Smooth muscle cell (in vitro differentiated cells): ENCODE data around the gene CNOT11. TPM values are rescaled to one million over a fixed set of nuclear protein-coding genes. Genes with fewer than 3 reads are reported as not detected.

Experiments
- DNase-seq: peaks from one replicate; lab custom pipeline; 2025; ENCODE audit not compliant: unreplicated experiment; lab: John Stamatoyannopoulos, UW
- H2AFZ ChIP-seq: fragments of 200-600 bp; sonication (generic); 2 replicates; pipeline ENCODE4 v1.6.0; 2016; ENCODE audit warnings: antibody characterized with exemption, low read depth, mild to moderate bottlenecking
- H3F3A ChIP-seq: fragments of 200-600 bp; sonication (generic); 2 replicates; pipeline ENCODE4 v1.6.0; 2017; ENCODE audit warnings: antibody characterized with exemption, low read depth
- H3K27ac ChIP-seq: fragments of 200-600 bp; sonication (generic); 2 replicates; pipeline ENCODE4 v1.5.1; 2016; ENCODE audit warnings: low read depth, mild to moderate bottlenecking
- H3K27me3 ChIP-seq: fragments of 200-600 bp; sonication (generic); 2 replicates; pipeline ENCODE4 v1.6.1; 2016; ENCODE audit warnings: low read depth, mild to moderate bottlenecking
- H3K36me3 ChIP-seq: fragments of 200-600 bp; sonication (generic); 2 replicates; pipeline ENCODE4 v1.5.1; 2016; ENCODE audit warnings: low read depth
- H3K4me1 ChIP-seq: fragments of 200-600 bp; sonication (generic); 2 replicates; pipeline ENCODE4 v1.5.1; 2016; ENCODE audit warnings: low read depth
- H3K4me2 ChIP-seq: fragments of 200-600 bp; sonication (generic); 2 replicates; pipeline ENCODE4 v1.6.0; 2016; ENCODE audit warnings: mild to moderate bottlenecking
- H3K4me3 ChIP-seq: fragments of 200-600 bp; sonication (generic); 2 replicates; pipeline ENCODE4 v1.5.1; 2016; ENCODE audit warnings: mild to moderate bottlenecking
- H3K79me2 ChIP-seq: fragments of 200-600 bp; sonication (generic); 2 replicates; pipeline ENCODE4 v1.6.0; 2016; ENCODE audit warnings: low read depth, mild to moderate bottlenecking
- H3K9ac ChIP-seq: fragments of 200-600 bp; sonication (generic); 2 replicates; pipeline ENCODE4 v1.6.0; 2016; ENCODE audit warnings: low read depth
- H3K9me3 ChIP-seq: fragments of 200-600 bp; sonication (generic); replicated peaks from 2 replicates; pipeline ENCODE4 v1.5.1; 2016; ENCODE audit warnings: low read depth
- H4K20me1 ChIP-seq: fragments of 200-600 bp; sonication (generic); 2 replicates; pipeline ENCODE4 v1.6.0; 2016; ENCODE audit warnings: low read depth
- WGBS: methylation state at CpG from one replicate; pipeline ENCODE4 v1.1.7; 2016; ENCODE audit warnings: low lambda C conversion rate; 5-methylcytosine and 5-hydroxymethylcytosine counted together
- polyA plus RNA-seq: library from polyadenylated mRNA; unstranded; fragments of >200 nt; fragmentation: Nextera tagmentation; extraction: Ambion mirVana; gene quantifications from 2 replicates; pipeline ENCODE4 v1.2.1, GENCODE V29; 2016
- total RNA-seq: library from RNA; depleted of rRNA; stranded (reverse); fragments of >200 nt; gene quantifications from 2 replicates; pipeline ENCODE4 v1.2.3, GENCODE V29; 2014
- TF ChIP-seq, protein P1 (sequence below): fragments of 200-600 bp; sonication (generic); IDR thresholded peaks from 2 replicates; pipeline ENCODE4 v1.5.1; 2017; ENCODE audit warnings: borderline replicate concordance, mild to moderate bottlenecking, antibody characterized with exemption; ENCODE audit not compliant: insufficient read depth, poor library complexity, severe bottlenecking

CNOT11 gene
- total and polyA plus RNA-seq, 2 experiments from 2014 or later = 50.0 to 65.2 TPM

DNA sequence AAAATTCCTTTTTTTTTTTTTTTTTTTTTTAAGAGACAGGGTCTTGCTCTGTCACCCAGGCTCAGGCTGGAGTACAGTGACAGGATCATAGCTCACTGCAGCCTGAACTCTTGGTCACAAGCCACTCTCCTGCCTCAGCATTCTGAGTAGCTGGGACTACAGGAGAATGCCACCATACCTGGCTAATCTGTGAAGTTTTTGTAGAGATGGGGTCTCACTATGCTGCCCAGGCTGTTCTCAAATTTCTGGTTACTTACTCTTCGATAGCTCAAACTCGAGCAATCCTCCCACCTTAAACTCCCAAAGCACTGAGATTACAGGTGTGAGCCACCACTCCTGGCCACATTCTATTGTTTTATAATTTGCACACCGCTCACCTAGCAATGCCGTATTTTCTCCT, 28.8 kb downstream of the CNOT11 start:
- Histone ChIP-seq H3K4me3 (no peak overlapping the region), H4K20me1 (peaks cover 36% of the 10 kb centered on the region), H3K9me3 (no peaks in the 10 kb centered on the region), H3K9ac (no peak overlapping the region), H3K27me3 (no peaks in the 10 kb centered on the region), H3K4me2 (no peak overlapping the region), H3K79me2 (peaks cover 27% of the 10 kb centered on the region), H3K27ac (no peak overlapping the region), H2AFZ (no peak overlapping the region), H3K4me1 (no peaks in the 10 kb centered on the region), H3K36me3 (peaks cover 25% of the 10 kb centered on the region), H3F3A (no peaks in the 10 kb centered on the region)
- TF ChIP-seq, protein P1, sequence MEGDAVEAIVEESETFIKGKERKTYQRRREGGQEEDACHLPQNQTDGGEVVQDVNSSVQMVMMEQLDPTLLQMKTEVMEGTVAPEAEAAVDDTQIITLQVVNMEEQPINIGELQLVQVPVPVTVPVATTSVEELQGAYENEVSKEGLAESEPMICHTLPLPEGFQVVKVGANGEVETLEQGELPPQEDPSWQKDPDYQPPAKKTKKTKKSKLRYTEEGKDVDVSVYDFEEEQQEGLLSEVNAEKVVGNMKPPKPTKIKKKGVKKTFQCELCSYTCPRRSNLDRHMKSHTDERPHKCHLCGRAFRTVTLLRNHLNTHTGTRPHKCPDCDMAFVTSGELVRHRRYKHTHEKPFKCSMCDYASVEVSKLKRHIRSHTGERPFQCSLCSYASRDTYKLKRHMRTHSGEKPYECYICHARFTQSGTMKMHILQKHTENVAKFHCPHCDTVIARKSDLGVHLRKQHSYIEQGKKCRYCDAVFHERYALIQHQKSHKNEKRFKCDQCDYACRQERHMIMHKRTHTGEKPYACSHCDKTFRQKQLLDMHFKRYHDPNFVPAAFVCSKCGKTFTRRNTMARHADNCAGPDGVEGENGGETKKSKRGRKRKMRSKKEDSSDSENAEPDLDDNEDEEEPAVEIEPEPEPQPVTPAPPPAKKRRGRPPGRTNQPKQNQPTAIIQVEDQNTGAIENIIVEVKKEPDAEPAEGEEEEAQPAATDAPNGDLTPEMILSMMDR = no peak
- DNase-seq = no peak
- WGBS = 98% methylated on average over 4 of the region's 4 CpGs

DNA sequence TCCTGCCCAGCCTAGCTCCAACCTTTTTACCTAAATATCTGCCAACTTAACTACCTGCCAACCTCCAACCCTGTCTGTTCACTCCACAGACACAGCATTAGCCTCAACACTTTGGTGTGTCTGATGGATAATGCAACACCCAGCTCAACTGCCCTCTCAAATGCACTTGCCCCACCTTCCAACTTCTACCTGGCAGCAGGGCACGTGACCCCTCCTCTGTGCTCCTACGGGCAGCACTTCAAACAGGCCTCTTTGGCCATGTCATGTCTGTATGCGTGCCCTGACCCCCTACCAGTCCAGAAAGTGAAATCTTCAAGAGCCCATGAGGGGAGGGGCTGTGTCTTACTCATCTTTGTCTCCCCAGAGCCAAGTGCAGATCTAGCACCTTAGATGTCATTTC, 30.3 kb downstream of the CNOT11 start:
- no peak overlapping the region for H3K27ac ChIP-seq
- no peak overlapping the region for H3K9ac ChIP-seq
- no peaks in the 10 kb centered on the region for H3K27me3 ChIP-seq
- H4K20me1 ChIP-seq = peaks cover 43% of the 10 kb centered on the region
- H3K4me3 ChIP-seq = no peak overlapping the region
- no peaks in the 10 kb centered on the region for H3K9me3 ChIP-seq
- no peak overlapping the region for H3K4me2 ChIP-seq
- H3K79me2 ChIP-seq = peaks cover 31% of the 10 kb centered on the region
- WGBS = 95% methylated on average over 3 of the region's 3 CpGs
- TF ChIP-seq, protein P1 = no peak
- H2AFZ ChIP-seq = no peak overlapping the region
- H3F3A ChIP-seq = no peaks in the 10 kb centered on the region
- H3K36me3 ChIP-seq = peaks cover 40% of the 10 kb centered on the region
- no peak for DNase-seq
- no peaks in the 10 kb centered on the region for H3K4me1 ChIP-seq

DNA sequence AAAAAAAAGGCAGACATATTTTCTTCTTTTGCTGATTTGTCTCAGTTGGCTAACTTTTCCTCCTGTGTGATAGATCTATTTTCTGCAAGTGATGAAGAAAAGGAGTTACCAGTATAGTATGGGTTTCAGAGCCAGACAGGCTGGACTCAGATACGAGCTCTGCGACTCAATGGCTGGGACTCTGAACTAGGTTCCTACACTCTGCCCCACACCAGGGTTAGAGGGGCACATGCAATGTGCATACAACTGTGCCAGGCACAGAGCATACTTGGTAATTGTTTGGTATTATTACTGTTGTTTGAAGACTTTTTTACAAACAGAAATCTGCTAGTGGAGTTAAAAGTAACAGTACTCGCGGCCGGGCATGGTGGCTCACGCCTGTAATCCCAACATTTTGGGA, 34.0 kb downstream of the CNOT11 start:
- no peak overlapping the region for H3K4me3 ChIP-seq
- no peaks in the 10 kb centered on the region for H3K27me3 ChIP-seq
- no peaks in the 10 kb centered on the region for H3K9me3 ChIP-seq
- no peak for DNase-seq
- TF ChIP-seq, protein P1 = no peak
- H3K4me1 ChIP-seq = no peaks in the 10 kb centered on the region
- H3K79me2 ChIP-seq = peaks cover 49% of the 10 kb centered on the region
- H4K20me1 ChIP-seq = peaks cover 62% of the 10 kb centered on the region
- no peaks in the 10 kb centered on the region for H3F3A ChIP-seq
- H3K36me3 ChIP-seq = peaks cover 36% of the 10 kb centered on the region
- no peak overlapping the region for H2AFZ ChIP-seq
- no peak overlapping the region for H3K9ac ChIP-seq
- H3K27ac ChIP-seq = no peak overlapping the region
- 99% methylated on average over 6 of the region's 6 CpGs for WGBS
- H3K4me2 ChIP-seq = no peak overlapping the region

DNA sequence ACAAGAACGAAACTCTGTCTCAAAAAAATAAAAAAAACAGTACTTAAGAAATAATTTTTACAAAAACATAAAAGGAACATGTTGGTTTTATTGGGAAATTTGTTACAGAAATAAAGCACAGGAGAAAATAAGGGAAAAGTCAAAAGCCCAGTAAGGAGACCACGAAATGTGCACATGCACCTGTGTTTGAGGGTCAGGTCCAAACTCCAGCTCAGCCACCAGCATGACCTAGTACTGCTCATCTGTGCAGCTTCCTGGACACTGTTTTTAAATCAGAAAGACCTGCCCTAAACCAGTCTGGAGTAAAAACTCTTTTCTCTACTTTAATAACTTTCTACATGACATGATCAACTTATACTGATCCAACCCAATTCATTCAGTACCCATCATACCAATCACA, 34.6 kb downstream of the CNOT11 start:
- Histone ChIP-seq H3K36me3 (peaks cover 34% of the 10 kb centered on the region), H3K4me2 (no peak overlapping the region), H3K4me1 (no peaks in the 10 kb centered on the region), H3K9me3 (no peaks in the 10 kb centered on the region), H3K4me3 (no peak overlapping the region), H4K20me1 (peaks cover 67% of the 10 kb centered on the region), H3K27me3 (no peaks in the 10 kb centered on the region), H3K27ac (no peak overlapping the region), H3F3A (no peaks in the 10 kb centered on the region), H3K9ac (no peak overlapping the region), H3K79me2 (peaks cover 55% of the 10 kb centered on the region), H2AFZ (no peak overlapping the region)
- TF ChIP-seq, protein P1 = no peak
- DNase-seq = no peak
- 99% methylated on average over 2 of the region's 2 CpGs for WGBS
